WERI-Rb-1 (cell line): ENCODE data around the gene AOPEP.

Source experiments
- DNase-seq: peaks from one replicate; pipeline ENCODE4 v3.0.0-alpha.2; 2020
- H3K27ac ChIP-seq: fragments of 250-450 bp; sonication (Bioruptor Pico); 2 replicates; pipeline ENCODE4 v1.5.1; 2020; ENCODE audit warnings: mild to moderate bottlenecking, moderate library complexity
- H3K27me3 ChIP-seq: fragments of 250-450 bp; sonication (Bioruptor Pico); 2 replicates; pipeline ENCODE4 v1.5.1; 2021; ENCODE audit warnings: mild to moderate bottlenecking, low read depth, moderate library complexity; ENCODE audit not compliant: insufficient read depth, severe bottlenecking
- H3K36me3 ChIP-seq: fragments of 250-450 bp; sonication (Bioruptor Pico); 2 replicates; pipeline ENCODE4 v1.5.1; 2020; ENCODE audit warnings: mild to moderate bottlenecking, moderate library complexity
- H3K4me3 ChIP-seq: 2 replicates; pipeline ENCODE4 v1.5.1; 2011; ENCODE audit warnings: low read depth, mild to moderate bottlenecking, control low read depth, low read length
- H3K9me3 ChIP-seq: fragments of 250-450 bp; sonication (Bioruptor Pico); 2 replicates; pipeline ENCODE4 v1.5.1; 2021; ENCODE audit warnings: mild to moderate bottlenecking, moderate library complexity; ENCODE audit not compliant: severe bottlenecking
- TF ChIP-seq, protein P1 (sequence below): IDR thresholded peaks from 2 replicates; pipeline ENCODE4 v1.5.1; 2011; ENCODE audit warnings: low read depth, mild to moderate bottlenecking, control low read depth, inconsistent platforms, low read length

Gene AOPEP

DNA sequence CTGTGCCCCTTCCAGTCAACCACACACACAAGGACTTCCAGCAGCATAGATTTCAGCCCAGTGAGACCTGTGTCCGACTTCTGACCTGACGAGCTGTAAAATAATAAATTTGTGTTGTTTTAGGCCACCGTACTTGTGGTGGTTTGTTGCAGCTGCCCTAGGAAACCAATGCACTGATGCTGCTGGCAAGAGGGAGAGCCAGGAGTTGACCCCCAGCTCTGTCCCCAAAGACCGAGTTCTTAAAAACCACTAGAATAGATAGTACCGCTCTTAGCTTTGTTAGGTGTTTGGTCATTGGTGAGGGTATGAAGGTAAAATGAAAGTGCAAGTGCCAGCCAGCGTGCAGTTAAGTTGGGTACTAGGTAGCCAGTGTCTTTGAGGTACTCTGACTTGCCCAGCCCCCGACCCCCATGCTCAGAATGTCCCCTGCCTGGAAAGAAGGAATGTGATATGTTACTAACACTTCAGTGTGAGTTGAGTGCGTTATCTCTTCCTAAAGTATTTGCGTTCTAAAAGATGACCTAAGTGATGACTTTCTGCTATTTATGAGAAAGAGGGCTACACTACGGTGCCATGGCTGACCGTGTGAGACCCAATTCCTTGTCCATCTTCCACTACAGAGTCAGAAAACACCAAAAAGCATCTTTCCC is 185.6 kb downstream of the AOPEP start:
- Histone ChIP-seq H3K36me3 (no peaks in the 10 kb centered on the region), H3K27ac (no peak overlapping the region), H3K4me3 (no peak overlapping the region), H3K9me3 (no peaks in the 10 kb centered on the region), H3K27me3 (no peaks in the 10 kb centered on the region)
- no peak for DNase-seq
- TF ChIP-seq, protein P1, sequence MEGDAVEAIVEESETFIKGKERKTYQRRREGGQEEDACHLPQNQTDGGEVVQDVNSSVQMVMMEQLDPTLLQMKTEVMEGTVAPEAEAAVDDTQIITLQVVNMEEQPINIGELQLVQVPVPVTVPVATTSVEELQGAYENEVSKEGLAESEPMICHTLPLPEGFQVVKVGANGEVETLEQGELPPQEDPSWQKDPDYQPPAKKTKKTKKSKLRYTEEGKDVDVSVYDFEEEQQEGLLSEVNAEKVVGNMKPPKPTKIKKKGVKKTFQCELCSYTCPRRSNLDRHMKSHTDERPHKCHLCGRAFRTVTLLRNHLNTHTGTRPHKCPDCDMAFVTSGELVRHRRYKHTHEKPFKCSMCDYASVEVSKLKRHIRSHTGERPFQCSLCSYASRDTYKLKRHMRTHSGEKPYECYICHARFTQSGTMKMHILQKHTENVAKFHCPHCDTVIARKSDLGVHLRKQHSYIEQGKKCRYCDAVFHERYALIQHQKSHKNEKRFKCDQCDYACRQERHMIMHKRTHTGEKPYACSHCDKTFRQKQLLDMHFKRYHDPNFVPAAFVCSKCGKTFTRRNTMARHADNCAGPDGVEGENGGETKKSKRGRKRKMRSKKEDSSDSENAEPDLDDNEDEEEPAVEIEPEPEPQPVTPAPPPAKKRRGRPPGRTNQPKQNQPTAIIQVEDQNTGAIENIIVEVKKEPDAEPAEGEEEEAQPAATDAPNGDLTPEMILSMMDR, result no peak

DNA sequence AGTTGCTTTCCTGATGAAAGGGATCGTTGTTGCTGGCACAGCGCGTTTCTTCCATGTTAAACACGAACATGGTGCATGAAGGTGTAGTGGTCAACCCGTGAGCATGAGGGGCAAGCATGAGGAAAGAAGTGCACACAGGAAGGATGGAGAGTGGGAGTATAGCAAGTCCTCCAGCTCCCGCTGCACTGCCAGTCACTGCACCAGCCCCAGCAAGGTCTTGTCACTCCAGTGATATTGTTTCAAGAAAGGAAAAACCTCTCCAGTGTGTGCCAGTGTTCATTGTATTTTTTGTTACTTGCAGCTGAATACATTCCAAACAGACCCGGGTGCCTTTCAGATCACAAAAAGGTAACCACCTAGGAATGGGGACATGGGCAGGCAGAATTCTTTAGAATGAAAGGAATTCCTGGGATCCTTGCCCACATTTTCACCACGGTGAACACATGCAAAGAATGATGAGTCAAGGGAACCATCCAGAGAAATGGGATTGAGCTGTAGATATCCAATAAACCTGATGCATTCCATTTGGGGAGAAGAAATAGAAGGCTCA is 186.3 kb downstream of the AOPEP start:
- TF ChIP-seq, protein P1, result no peak
- no peak overlapping the region for H3K27ac ChIP-seq
- H3K4me3 ChIP-seq, result no peak overlapping the region
- H3K27me3 ChIP-seq, result no peaks in the 10 kb centered on the region
- H3K36me3 ChIP-seq, result no peaks in the 10 kb centered on the region
- no peaks in the 10 kb centered on the region for H3K9me3 ChIP-seq
- DNase-seq, result no peak

- no peaks in the 10 kb centered on the region for H3K27me3 ChIP-seq
- DNase-seq, result no peak
- H3K9me3 ChIP-seq, result no peaks in the 10 kb centered on the region
- TF ChIP-seq, protein P1, result no peak
- no peaks in the 10 kb centered on the region for H3K36me3 ChIP-seq
- H3K4me3 ChIP-seq, result no peak overlapping the region
- no peak overlapping the region for H3K27ac ChIP-seq
Observed at GRCh38 chr9:94913550-94913949, 187.1 kb downstream of the AOPEP start.

DNA sequence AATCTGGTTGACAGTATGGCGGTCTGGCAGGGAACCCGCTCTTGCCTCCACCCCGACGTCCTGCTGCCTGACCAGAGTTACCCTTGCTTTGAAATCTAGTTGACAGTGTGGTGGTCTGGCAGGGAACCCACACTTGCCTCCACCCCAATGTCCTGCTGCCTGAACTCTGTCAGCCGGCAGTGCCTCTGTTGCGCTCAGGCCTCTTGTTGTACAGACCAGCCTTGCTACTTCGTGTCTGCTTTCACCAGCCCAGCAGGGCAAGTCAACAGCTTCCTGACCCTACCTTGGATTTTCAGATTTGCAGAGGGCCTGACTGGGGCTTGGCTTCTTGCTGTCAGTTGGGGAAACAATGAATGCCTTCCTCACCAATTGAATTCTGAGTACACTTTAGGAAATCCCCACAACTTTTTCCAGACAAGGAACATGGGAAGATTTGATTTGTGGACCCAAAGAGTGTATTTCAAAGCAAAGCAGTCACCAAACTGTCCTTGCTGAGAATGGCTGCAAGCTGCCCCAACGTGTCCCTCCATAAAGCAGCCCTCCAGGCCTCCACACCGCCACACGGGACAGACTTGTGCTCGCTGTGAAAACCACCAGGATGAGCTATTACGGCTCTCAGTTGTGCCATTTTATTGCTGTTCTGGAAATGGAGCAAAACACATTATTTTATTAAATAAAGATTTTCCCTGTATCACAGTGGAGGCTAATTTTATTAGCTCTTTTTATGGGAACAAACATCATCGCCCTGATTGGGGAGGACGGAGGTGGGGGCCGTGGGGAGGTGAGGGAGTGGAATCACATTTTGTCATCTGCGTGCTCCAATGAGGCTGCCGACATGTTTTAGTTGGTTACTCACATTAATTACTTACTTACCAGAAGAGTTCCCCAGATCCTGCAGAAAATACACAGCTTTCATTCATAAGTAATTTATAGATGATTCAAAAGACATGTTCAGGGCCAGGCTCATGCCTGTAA is 189.3 kb downstream of the AOPEP start:
- H3K27me3 ChIP-seq, result no peaks in the 10 kb centered on the region
- H3K4me3 ChIP-seq, result no peak overlapping the region
- TF ChIP-seq, protein P1, result no peak
- H3K27ac ChIP-seq, result no peak overlapping the region
- no peak for DNase-seq
- no peaks in the 10 kb centered on the region for H3K9me3 ChIP-seq
- no peaks in the 10 kb centered on the region for H3K36me3 ChIP-seq

GRCh38 chr9:94916956-94917355 is 190.5 kb downstream of the AOPEP start:
- H3K9me3 ChIP-seq, result no peaks in the 10 kb centered on the region
- no peak overlapping the region for H3K4me3 ChIP-seq
- TF ChIP-seq, protein P1, result no peak
- no peaks in the 10 kb centered on the region for H3K36me3 ChIP-seq
- H3K27me3 ChIP-seq, result no peaks in the 10 kb centered on the region
- DNase-seq, result no peak
- no peak overlapping the region for H3K27ac ChIP-seq
